CD4-positive, alpha-beta T cell treated with Interleukin-4 for 1 hour (primary cell): ENCODE results near the gene TOP3B.

Source experiments
- DNase-seq, 2 donors: peaks; one replicate each; pipeline ENCODE4 v3.0.0-alpha.2; 2020 to 2022

TOP3B gene

GRCh38 chr22:21961886-21962654, 20.5 kb downstream of the TOP3B start:
- DNase-seq, result no peak

- no peak for DNase-seq
Observed at GRCh38 chr22:21961127-21961867, 21.3 kb downstream of the TOP3B start.

- DNase-seq, result no peak
Observed at GRCh38 chr22:21960200-21961126, 22.1 kb downstream of the TOP3B start.

- no peak for DNase-seq
Observed at GRCh38 chr22:21959274-21960074, 23.1 kb downstream of the TOP3B start.

- DNase-seq, result no peak
Observed at GRCh38 chr22:21958360-21959273, 24.0 kb downstream of the TOP3B start.

- peak; percentile 90 to 91 for DNase-seq
Observed at GRCh38 chr22:21952586-21953571, 29.7 kb downstream of the TOP3B start, which contains the start of gene PPM1F. Gene PPM1F (minus strand): TSS chr22:21952848. CDS start chr22:21946048, 6,800 bp downstream.

- DNase-seq, result peak in 1 of 2 donors; percentile 29
Observed at GRCh38 chr22:21951931-21952465, 30.6 kb downstream of the TOP3B start.

GRCh38 chr22:21951062-21951461, 31.5 kb downstream of the TOP3B start:
- no peak for DNase-seq

- DNase-seq, result no peak
Observed at GRCh38 chr22:21949948-21950347, 32.6 kb downstream of the TOP3B start.

- no peak for DNase-seq
Observed at GRCh38 chr22:21949569-21949918, 33.0 kb downstream of the TOP3B start.

- DNase-seq, result no peak
Observed at GRCh38 chr22:21948824-21949568, 33.6 kb downstream of the TOP3B start.

GRCh38 chr22:21948390-21948789, 34.2 kb downstream of the TOP3B start:
- DNase-seq, result no peak

GRCh38 chr22:21947040-21948014, 35.3 kb downstream of the TOP3B start:
- DNase-seq, result no peak

- DNase-seq, result no peak
Observed at GRCh38 chr22:21946262-21946925, 36.2 kb downstream of the TOP3B start.

GRCh38 chr22:21945453-21946261, 36.9 kb downstream of the TOP3B start:
- no peak for DNase-seq

- DNase-seq, result no peak
Observed at GRCh38 chr22:21944871-21945270, 37.7 kb downstream of the TOP3B start.
